ENCODE measurements around the gene PRKCB. TPM values are rescaled to one million over a fixed set of nuclear protein-coding genes. Genes with fewer than 3 reads are reported as not detected.

Gene PRKCB
- polyA plus RNA-seq, 1 donor (not counting 4 experiments of a cell fraction or from before 2014, with no cell fraction given), result 0.18 TPM

- H3K79me2 ChIP-seq (ENCODE audit: control insufficient read depth, insufficient read depth, low read length), result no peaks in the 10 kb centered on the region
- DNase-seq (ENCODE audit: low read depth, low spot score), result no peak
- no peaks in the 10 kb centered on the region for H3K27me3 ChIP-seq (ENCODE audit: control insufficient read depth, extremely low read depth, insufficient read depth, low read length)
- dilution Hi-C loops (cut with MboI; ENCODE audit: extremely low pct_ligation_motif_present, low sequenced_read_pairs), result no loop called here
- H3K4me3 ChIP-seq (ENCODE audit: control insufficient read depth in 2 of 3, extremely low read depth in 1 of 3, insufficient read depth in 2 of 3, low read depth in 1 of 3, low read length in 3 of 3), result no peak overlapping the region
- no peak for FAIRE-seq
- H3K9ac ChIP-seq (ENCODE audit: control insufficient read depth, extremely low read depth, insufficient read depth, low read length), result no peak overlapping the region
- TF ChIP-seq EZH2 (IDR thresholded peaks at IDR 0.05; ENCODE audit: low read length) (no peak), CTCF (optimal IDR thresholded peaks at IDR 0.05 in 1 of 3, IDR thresholded peaks at IDR 0.05 in 1 of 3, conservative IDR thresholded peaks at IDR 0.05 in 1 of 3; ENCODE audit: extremely low read depth in 1 of 3, insufficient read depth in 2 of 3, low read length in 3 of 3) (no peak)
- no peaks in the 10 kb centered on the region for H3K4me1 ChIP-seq (ENCODE audit: control insufficient read depth, extremely low read depth, insufficient read depth, low read length)
- H3K4me2 ChIP-seq (ENCODE audit: control insufficient read depth, extremely low read depth, insufficient read depth, low read depth, low read length), result no peak overlapping the region
- no peaks in the 10 kb centered on the region for H4K20me1 ChIP-seq (ENCODE audit: control insufficient read depth, extremely low read depth, insufficient read depth, low read length)
- H3K36me3 ChIP-seq (ENCODE audit: control insufficient read depth in 2 of 2, extremely low read depth in 1 of 2, insufficient read depth in 2 of 2, low read length in 2 of 2), result no peaks in the 10 kb centered on the region
- H3K9me3 ChIP-seq (ENCODE audit: control insufficient read depth, low read depth, low read length), result no peaks in the 10 kb centered on the region
- H3K27ac ChIP-seq (ENCODE audit: control insufficient read depth, insufficient read depth, low read length), result no peak overlapping the region
- no peaks in the 10 kb centered on the region for H3K9me1 ChIP-seq (ENCODE audit: control insufficient read depth, extremely low read depth, insufficient read depth, low read length)
- no peak overlapping the region for H2AFZ ChIP-seq (ENCODE audit: control insufficient read depth, low read length)
Observed at GRCh38 chr16:24005577-24005976, 169.8 kb downstream of the PRKCB start.

GRCh38 chr16:24007391-24007790 lies 171.6 kb downstream of the PRKCB start:
- Histone ChIP-seq H3K27ac (ENCODE audit: control insufficient read depth, insufficient read depth, low read length) (no peak overlapping the region), H3K4me2 (ENCODE audit: control insufficient read depth, extremely low read depth, insufficient read depth, low read depth, low read length) (no peak overlapping the region), H3K79me2 (ENCODE audit: control insufficient read depth, insufficient read depth, low read length) (no peaks in the 10 kb centered on the region), H2AFZ (ENCODE audit: control insufficient read depth, low read length) (no peak overlapping the region), H3K4me1 (ENCODE audit: control insufficient read depth, extremely low read depth, insufficient read depth, low read length) (no peaks in the 10 kb centered on the region), H3K27me3 (ENCODE audit: control insufficient read depth, extremely low read depth, insufficient read depth, low read length) (no peaks in the 10 kb centered on the region), H3K4me3 (ENCODE audit: control insufficient read depth in 2 of 3, extremely low read depth in 1 of 3, insufficient read depth in 2 of 3, low read depth in 1 of 3, low read length in 3 of 3) (no peak overlapping the region), H3K9ac (ENCODE audit: control insufficient read depth, extremely low read depth, insufficient read depth, low read length) (no peak overlapping the region), H3K36me3 (ENCODE audit: control insufficient read depth in 2 of 2, extremely low read depth in 1 of 2, insufficient read depth in 2 of 2, low read length in 2 of 2) (no peaks in the 10 kb centered on the region), H3K9me1 (ENCODE audit: control insufficient read depth, extremely low read depth, insufficient read depth, low read length) (no peaks in the 10 kb centered on the region), H4K20me1 (ENCODE audit: control insufficient read depth, extremely low read depth, insufficient read depth, low read length) (no peaks in the 10 kb centered on the region), H3K9me3 (ENCODE audit: control insufficient read depth, low read depth, low read length) (no peaks in the 10 kb centered on the region)
- no peak for DNase-seq (ENCODE audit: low read depth, low spot score)
- TF ChIP-seq CTCF (optimal IDR thresholded peaks at IDR 0.05 in 1 of 3, IDR thresholded peaks at IDR 0.05 in 1 of 3, conservative IDR thresholded peaks at IDR 0.05 in 1 of 3; ENCODE audit: extremely low read depth in 1 of 3, insufficient read depth in 2 of 3, low read length in 3 of 3), result no peak
- no peak for TF ChIP-seq EZH2 (IDR thresholded peaks at IDR 0.05; ENCODE audit: low read length)
- dilution Hi-C loops (cut with MboI; ENCODE audit: extremely low pct_ligation_motif_present, low sequenced_read_pairs), result no loop called here
- no peak for FAIRE-seq

Measured in keratinocyte (primary cell).